Measurements from ENCODE around the gene BRD9.
"Not testable (repeated sequence)": the region's sequence is repeated elsewhere in the genome, so short reads cannot be mapped to it uniquely, and the experiment has no call there.

Gene BRD9

GRCh38 chr5:882253-883183 is 10.1 kb downstream of the BRD9 start:
- in situ Hi-C loops (cut with HindIII; ENCODE audit: low sequenced_read_pairs), result no loop called here

DNA sequence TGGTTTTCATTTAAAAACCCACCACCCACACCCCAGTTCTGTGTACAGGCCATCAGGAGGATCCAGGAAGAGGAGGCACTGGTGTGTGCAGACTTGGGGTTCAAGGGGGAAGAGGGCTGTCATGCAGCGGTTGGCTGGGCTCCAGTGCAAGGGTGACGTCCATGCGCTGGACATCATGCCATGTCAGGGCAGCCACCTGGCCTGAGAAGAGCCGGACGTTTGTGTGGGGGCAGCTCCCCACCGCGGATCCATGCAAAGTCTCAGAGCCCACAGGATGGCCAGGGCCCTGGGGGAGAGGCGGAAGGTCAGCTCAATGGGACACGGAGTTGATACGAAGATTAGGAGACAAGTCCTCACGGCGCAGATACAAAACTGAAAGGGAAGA is 11.1 kb downstream of the BRD9 start:
- in situ Hi-C loops (cut with HindIII; ENCODE audit: low sequenced_read_pairs), result no loop called here

DNA sequence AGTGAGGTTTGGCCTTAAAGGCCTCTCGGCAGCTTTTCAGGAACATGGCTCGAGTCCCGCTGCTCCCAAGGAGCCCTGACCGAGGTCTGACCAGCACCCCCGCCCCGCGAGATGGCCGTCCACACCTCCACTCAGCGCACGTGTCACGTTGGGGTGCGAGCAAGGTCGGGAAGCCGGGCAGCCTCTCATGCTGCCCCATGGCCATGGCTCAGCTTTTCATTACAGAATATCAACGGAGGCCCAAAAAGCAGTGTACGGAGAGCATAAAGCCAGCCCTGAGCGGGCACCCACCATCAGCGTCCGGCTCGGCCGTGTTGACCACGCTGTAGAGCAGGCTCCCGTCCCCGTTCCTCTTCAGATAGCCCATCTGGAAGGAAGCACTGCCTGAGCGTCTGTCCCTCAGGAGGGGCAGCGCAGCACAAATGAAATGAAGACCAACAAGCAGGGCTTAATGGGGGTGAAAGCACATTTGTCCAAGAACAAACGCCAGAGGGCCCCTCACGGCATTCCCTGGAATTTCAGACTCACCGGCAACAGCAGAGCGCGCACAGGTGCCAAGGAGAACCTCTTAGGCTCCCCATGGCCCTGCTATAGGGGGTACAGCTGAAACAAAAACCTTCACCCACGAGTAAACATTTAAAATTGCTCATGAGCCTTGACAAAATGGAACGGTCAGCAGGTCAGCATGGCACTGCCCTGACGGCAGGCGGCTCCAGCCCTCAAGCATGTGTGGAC is 11.6 kb downstream of the BRD9 start:
- in situ Hi-C loops (cut with HindIII; ENCODE audit: low sequenced_read_pairs), result no loop called here

- in situ Hi-C loops (cut with HindIII; ENCODE audit: low sequenced_read_pairs), result not testable (repeated sequence)
These were observed 13.9 kb downstream of the BRD9 start for GRCh38 chr5:878677-879076.

GRCh38 chr5:878125-878524 is 14.5 kb downstream of the BRD9 start:
- in situ Hi-C loops (cut with HindIII; ENCODE audit: low sequenced_read_pairs), result no loop called here

DNA sequence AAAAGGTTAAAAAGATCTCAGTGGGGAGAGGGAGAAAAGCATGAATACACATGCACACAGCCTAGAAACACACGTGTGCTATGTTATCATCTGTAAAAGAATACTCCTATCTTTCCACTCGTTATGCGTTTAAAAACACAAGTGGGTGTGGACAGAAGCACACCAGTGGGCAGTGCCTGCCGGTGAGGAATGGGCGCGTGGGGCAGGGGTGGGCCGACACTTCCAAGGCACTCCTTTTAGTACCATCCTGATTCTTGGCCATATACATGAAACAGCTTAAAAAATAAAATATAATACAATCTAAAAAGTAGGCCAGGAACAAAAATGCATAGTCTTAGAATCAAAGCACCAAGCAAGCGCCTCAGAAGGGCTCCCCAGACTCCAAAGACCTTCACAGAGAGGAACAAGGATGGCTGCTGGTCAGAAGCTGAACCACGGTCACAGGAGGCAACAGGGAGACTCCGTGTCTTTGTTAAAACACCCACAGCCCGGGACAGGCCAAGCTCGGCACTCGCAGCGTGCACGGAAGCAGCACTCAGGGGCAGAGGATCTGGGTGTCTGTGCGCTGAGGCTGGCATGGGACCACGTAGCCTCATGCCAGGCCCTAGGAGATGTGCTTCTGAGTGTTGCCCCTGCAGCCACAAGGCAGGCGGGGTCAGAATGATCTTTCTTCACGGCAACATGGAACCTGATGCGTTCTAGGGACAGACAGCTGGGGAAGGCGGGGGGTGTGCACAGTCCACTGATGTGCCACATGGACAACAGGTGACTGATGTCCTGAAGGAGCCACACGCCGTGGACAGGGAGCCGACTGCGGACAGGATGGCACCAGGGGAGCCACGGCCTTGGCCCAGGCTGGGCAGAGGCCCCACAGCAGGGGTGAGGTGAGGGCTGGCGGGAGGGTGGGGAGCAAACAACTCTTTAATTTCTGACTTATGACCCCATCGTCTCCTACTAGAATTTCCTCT is 15.9 kb downstream of the BRD9 start:
- in situ Hi-C loops (cut with HindIII; ENCODE audit: low sequenced_read_pairs), result no loop called here

GRCh38 chr5:875931-876330 is 16.7 kb downstream of the BRD9 start:
- in situ Hi-C loops (cut with HindIII; ENCODE audit: low sequenced_read_pairs), result no loop called here

GRCh38 chr5:873328-873727 is 19.3 kb downstream of the BRD9 start:
- in situ Hi-C loops (cut with HindIII; ENCODE audit: low sequenced_read_pairs), result loop anchor here (5.0 kb wide), 1 partner anchor 44 kb away; no protein-coding TSS in a partner anchor

- in situ Hi-C loops (cut with HindIII; ENCODE audit: low sequenced_read_pairs), result loop anchor here (5.0 kb wide), 1 partner anchor 45 kb away; no protein-coding TSS in a partner anchor
These were observed 20.3 kb downstream of the BRD9 start for GRCh38 chr5:872301-872700.

DNA sequence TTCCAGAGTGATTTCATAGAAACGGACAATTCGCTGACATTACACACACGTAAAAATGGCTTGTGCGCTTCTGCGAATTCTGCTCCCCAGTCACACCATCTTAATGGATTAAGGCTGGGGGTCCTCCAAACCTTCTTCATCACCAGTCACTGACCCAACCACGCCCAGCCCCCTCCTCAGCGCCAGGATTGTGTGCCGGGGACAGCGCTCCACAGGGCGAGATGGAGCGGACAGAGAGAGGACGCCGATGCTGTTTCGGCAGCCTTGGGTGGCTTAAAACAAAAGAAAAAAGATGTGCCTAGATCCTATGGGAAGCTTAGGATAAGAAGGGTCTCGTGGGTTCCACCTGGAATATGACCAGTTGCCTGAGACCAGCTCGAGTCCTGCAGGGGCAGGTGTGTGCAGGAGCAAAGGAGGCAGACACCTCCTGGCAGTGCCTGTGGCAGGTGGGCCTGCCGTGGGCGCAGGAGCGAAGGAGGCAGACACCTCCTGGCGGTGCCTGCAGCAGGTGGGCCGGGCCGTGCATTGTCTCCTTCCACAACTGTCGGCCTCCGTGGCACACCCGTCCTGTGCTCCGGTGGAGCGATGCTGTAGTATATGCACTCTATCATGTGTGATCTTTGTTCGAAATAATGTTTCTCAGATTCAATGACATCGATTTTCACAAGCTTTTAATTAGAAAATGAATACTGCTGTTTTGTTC is 20.9 kb downstream of the BRD9 start:
- in situ Hi-C loops (cut with HindIII; ENCODE audit: low sequenced_read_pairs), result loop anchor here (5.0 kb wide), 1 partner anchor 46 kb away; no protein-coding TSS in a partner anchor

DNA sequence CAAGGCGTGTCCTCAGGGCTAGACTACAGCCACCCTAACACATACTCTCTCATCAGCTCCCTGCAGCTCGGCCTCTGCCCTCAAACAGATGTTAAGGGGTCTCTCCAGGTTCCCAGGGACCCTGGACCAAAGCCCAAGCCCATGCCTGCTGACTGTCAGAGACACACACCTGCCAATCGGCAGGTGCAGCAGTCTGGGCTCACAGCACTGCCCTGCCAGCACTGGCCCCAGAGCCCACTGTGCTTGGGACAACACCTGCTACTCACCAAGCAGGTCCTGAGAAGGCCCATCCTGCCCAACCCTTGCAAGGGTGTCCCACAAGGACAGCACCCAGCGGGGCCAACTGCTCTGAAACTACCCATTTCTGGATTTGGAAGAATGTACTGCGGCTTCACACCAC is 21.6 kb downstream of the BRD9 start:
- in situ Hi-C loops (cut with HindIII; ENCODE audit: low sequenced_read_pairs), result loop anchor here (5.0 kb wide), 1 partner anchor 46 kb away; no protein-coding TSS in a partner anchor

DNA sequence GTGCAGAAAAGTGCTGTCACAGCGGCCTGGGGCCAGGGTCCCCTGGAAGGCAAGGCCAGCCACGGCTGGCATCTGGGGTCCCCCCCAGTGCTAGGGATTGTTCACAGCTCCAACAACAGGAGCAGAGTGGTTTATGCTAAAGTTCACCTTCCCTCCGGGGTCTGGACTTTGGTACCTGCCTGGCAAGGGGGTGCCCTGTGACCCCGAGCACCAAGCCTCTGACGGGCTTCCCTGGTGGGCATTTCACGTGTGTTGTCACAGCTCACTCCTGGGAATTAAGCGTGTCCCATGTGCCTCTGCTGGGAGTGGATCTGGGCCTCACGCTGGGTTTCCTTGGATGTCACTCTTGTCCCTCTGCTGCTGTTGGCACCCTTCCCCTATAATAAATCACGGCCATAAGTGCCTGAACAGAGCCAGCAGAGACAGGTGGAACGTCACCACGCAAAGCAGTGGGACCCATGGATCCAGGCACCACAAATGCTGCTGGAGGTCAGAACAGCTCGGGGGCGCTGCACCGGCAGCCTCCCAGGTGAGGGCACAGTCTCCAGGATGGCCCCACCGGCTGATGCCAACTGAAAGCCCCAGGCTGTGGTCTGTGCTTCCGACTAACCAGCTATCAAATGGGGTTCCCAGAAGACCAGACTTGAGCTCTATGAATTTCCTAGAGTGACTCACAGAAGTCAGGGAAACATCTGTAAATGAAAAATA is 24.0 kb downstream of the BRD9 start:
- in situ Hi-C loops (cut with HindIII; ENCODE audit: low sequenced_read_pairs), result no loop called here

GRCh38 chr5:867300-867870 is 25.2 kb downstream of the BRD9 start:
- in situ Hi-C loops (cut with HindIII; ENCODE audit: low sequenced_read_pairs), result no loop called here

DNA sequence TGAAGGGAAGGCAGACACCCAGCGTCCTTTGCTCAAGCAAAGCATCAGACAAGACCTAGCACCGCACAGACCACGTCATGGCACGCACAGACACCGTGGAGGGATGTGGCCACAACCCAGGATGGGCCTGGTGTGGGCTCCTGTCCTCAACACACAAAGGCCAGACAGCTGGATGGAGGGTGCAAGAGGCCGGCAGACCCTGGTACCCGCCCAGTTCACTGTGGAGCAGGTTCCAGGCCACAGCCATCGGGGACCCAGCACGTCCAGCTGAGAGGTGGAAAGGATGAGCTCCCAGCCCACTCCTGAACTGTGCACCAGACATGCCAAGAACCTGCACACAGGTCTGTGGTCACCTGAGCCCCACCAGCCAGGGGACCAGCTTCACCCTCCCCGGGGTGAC is 26.8 kb downstream of the BRD9 start:
- in situ Hi-C loops (cut with HindIII; ENCODE audit: low sequenced_read_pairs), result no loop called here

DNA sequence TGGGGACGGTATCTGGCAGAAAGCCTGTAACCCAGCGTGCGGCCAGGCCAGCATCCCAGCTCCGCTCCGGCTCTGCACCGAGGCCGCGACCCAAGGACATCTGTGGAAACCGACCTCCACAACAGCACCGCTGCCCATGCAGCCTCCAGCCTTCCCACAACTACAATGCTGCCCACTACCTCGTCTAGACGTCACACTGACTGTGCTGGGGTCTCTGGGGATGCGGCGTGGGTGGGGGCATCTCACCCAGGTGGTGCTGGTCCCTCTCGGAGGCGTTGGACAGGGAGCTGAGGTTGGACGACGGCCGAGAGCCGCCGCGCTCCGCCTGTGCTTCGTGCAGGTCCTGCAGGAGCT is 27.5 kb downstream of the BRD9 start:
- in situ Hi-C loops (cut with HindIII; ENCODE audit: low sequenced_read_pairs), result no loop called here

DNA sequence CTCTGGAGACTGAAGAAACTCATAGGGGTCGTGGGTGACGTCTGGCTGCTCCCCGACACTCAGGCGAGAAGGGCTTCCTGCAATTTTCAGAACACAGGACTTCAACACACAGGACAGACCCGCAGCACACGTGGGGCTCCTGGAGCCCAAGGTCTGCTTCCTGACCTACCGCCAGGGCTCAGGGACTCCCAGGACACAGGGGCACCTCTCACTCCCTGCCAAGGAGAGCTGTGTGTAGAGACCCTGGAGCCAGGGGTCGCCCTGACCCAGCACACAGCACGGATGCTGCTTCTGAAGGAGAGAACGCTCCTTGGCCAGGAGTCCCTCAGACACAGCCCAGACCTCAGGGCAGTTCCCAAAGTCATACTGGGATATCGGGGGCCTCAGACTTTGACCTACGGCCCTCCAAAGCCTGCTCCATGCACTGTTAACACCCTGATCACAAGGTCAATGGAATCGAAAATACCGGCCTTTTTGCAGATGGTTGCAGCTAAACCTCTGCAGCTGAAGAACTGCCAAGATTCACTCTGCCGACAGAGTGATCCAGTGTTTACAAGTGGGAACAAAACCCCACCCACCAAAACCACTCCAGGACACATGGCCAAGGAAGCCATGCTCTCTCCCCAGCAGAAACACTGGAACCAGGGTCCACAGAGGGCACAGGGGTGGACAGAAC is 28.0 kb downstream of the BRD9 start:
- in situ Hi-C loops (cut with HindIII; ENCODE audit: low sequenced_read_pairs), result no loop called here

DNA sequence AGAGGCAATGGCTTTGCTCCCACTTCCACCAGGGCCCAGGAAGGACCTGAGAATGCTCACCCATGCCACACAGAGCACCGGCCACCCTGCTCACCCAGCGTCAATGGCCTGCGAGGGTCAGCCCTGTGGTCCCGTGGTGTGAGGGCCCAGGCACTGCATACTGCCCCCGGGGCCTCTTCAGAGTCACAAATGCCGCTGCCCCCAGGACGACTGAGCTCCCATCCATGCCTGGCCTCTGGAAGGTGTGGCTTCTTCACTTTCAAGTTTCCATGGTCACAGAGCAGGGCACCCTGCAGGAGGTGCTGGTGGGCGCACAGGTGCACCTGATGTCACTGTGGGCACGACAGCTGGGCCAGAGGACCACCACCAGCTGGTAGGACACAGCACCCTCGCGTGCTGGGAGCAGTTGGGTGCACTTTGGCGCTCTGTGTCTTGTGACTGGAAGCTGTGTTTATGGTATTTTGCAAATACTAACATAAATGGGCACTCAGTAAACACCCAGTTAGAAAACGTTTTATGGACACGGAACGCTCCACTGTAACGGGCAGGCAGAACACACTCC is 29.3 kb downstream of the BRD9 start:
- in situ Hi-C loops (cut with HindIII; ENCODE audit: low sequenced_read_pairs), result no loop called here
